ENCODE results near the gene LHX3. TPM values are rescaled to one million over a fixed set of nuclear protein-coding genes. Genes with fewer than 3 reads are reported as not detected.

The LHX3 gene
- total and polyA plus RNA-seq, 10 of the 15 experiments (the other 5 are each of a cell fraction or from before 2014, with no cell fraction given): not detected

DNA sequence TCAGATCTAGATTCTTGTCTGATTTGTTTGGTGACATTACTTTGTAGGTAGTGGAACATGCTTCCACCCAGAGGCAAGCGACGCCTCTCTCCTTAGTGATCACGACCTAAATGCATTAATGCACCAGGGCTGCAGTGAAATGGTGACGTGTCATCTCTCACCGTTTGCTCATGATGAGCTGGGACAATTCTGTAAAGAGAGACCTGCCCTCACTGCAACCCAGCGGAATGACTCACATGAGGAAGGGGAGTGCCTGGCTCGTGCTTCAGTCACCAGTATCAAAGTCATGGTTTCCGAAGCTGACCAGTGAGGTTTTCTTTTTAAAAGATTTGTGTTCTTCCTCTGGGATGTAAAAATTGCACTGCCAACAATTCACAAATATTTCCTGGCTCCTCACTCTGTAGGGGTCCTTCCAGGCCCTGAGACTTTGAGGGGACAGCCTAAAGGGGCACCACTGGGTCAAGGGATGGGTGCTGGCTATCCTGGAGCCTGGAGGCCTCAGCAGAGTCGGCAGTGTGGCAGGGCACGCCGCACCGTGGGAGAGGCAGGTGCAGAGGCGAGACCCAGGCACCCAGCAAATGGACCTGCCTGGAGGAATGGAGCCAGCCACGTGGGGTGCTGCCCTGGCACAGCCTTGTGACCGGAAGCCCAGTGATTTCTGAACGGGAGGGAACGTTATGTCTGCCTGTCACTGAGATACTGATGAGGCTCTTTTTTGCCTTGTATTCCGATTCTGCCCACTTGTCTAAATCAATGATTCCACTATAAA lies 23.4 kb upstream of the LHX3 start:
- no peaks in the 10 kb centered on the region for H4K20me1 ChIP-seq (ENCODE audit: control insufficient read depth, insufficient read depth)
- H2AFZ ChIP-seq (ENCODE audit: control insufficient read depth, low read depth, low read length): no peak overlapping the region
- ChIA-PET RAD21 (ENCODE audit: unreplicated experiment) (no interaction called here), CTCF (interaction anchor here (1.7 to 6.5 kb wide), 3 partner anchors 12 to 39 kb away, joined by 4 to 30 read pairs (median 10); no protein-coding TSS in a partner anchor), POLR2A (interaction anchor here (1.0 kb wide), 1 partner anchor 16 kb away, joined by 3 read pairs; no protein-coding TSS in a partner anchor), SMC1A (ENCODE audit: uncharacterized antibody, unreplicated experiment) (interaction anchor here (1.3 kb wide), 1 partner anchor 9 kb away, joined by 3 read pairs; no protein-coding TSS in a partner anchor)
- TF ChIP-seq, protein P1, sequence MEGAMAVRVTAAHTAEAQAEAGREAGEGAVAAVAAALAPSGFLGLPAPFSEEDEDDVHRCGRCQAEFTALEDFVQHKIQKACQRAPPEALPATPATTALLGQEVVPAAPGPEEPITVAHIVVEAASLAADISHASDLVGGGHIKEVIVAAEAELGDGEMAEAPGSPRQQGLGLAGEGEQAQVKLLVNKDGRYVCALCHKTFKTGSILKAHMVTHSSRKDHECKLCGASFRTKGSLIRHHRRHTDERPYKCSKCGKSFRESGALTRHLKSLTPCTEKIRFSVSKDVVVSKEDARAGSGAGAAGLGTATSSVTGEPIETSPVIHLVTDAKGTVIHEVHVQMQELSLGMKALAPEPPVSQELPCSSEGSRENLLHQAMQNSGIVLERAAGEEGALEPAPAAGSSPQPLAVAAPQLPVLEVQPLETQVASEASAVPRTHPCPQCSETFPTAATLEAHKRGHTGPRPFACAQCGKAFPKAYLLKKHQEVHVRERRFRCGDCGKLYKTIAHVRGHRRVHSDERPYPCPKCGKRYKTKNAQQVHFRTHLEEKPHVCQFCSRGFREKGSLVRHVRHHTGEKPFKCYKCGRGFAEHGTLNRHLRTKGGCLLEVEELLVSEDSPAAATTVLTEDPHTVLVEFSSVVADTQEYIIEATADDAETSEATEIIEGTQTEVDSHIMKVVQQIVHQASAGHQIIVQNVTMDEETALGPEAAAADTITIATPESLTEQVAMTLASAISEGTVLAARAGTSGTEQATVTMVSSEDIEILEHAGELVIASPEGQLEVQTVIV (IDR thresholded peaks at IDR 0.05; ENCODE audit: borderline replicate concordance, partially characterized antibody): no peak
- peak; percentile 42 for TF ChIP-seq BCL3 (IDR thresholded peaks at IDR 0.05; ENCODE audit: borderline replicate concordance, insufficient read depth, low read depth, low read length, poor library complexity, severe bottlenecking)
- no TSS peak for BruUV-seq (replicated peaks)
- H3K36me3 ChIP-seq (ENCODE audit: control insufficient read depth in 2 of 2, insufficient read depth in 2 of 2, low read length in 1 of 2): peaks cover 6 to 18% of the 10 kb centered on the region in 2 experiments
- FAIRE-seq: no peak
- no peak overlapping the region for H3K4me2 ChIP-seq (ENCODE audit: control insufficient read depth, insufficient read depth)
- WGBS (ENCODE audit: insufficient coverage, insufficient replicate concordance, low lambda C conversion rate, missing lambda C conversion rate): 79% methylated on average over 18 of the region's 18 CpGs
- H3K4me1 ChIP-seq (ENCODE audit: control insufficient read depth, insufficient read depth, low read length): peaks cover 19% of the 10 kb centered on the region
- H3K9ac ChIP-seq (ENCODE audit: control insufficient read depth, insufficient read depth, low read length): no peak overlapping the region
- H3K27ac ChIP-seq (ENCODE audit: control insufficient read depth, insufficient read depth): no peak overlapping the region
- no peak for ATAC-seq
- no peaks in the 10 kb centered on the region for H3K9me3 ChIP-seq (replicated peaks; ENCODE audit: control insufficient read depth, insufficient read depth, low read length)
- in situ Hi-C loops (cut with MboI): no loop called here
- peaks cover 10% of the 10 kb centered on the region for H3K79me2 ChIP-seq (ENCODE audit: control insufficient read depth, insufficient read depth, low read length)
- no peak overlapping the region for H3K4me3 ChIP-seq
- H3K27me3 ChIP-seq (replicated peaks in 1 of 2; ENCODE audit: control insufficient read depth in 2 of 2, insufficient read depth in 2 of 2, low read length in 1 of 2): no peaks in the 10 kb centered on the region
- no peak for DNase-seq (ENCODE audit: low read depth, low spot score)
- intact Hi-C loops (cut with micrococcal nuclease; ENCODE audit: unreplicated experiment): loop anchor here (5.0 kb wide), 1 partner anchor 261 kb away; no protein-coding TSS in a partner anchor

All from GM12878 (cell line).